Activated gamma-delta T cell treated with anti-CD3 and anti-CD28 coated beads, Interleukin-2, amount 50 U/mL, for 16 hours (primary cell): ENCODE data around the gene LAT.
"Not testable (repeated sequence)": the region's sequence is repeated elsewhere in the genome, so short reads cannot be mapped to it uniquely, and the experiment has no call there.

Experiments
- DNase-seq: peaks from one replicate; pipeline ENCODE4 v3.0.0-alpha.2; 2020; ENCODE audit warnings: low read depth

LAT gene

GRCh38 chr16:28984619-28985135, at the start of gene LAT:
LAT (plus strand) TSS chr16:28985052; CDS start chr16:28985418, 366 bp downstream.
- DNase-seq, result peak; percentile 70

GRCh38 chr16:28935346-28935745, 49.5 kb upstream of the LAT start:
- no peak for DNase-seq

- DNase-seq, result peak; percentile 66
Observed at GRCh38 chr16:28935924-28936783, 48.7 kb upstream of the LAT start.

GRCh38 chr16:28936784-28937155, 48.1 kb upstream of the LAT start:
- DNase-seq, result no peak

GRCh38 chr16:28937222-28937876, 47.5 kb upstream of the LAT start:
- no peak for DNase-seq

GRCh38 chr16:28938721-28939120, 46.1 kb upstream of the LAT start:
- no peak for DNase-seq

- not testable (repeated sequence) for DNase-seq
Observed at GRCh38 chr16:28939825-28940224, 45.0 kb upstream of the LAT start.

- DNase-seq, result no peak
Observed at GRCh38 chr16:28943281-28943680, 41.6 kb upstream of the LAT start.

- DNase-seq, result no peak
Observed at GRCh38 chr16:28946681-28947080, 38.2 kb upstream of the LAT start.

- DNase-seq, result peak; percentile 99
Observed at GRCh38 chr16:28950648-28951409, 34.0 kb upstream of the LAT start, which contains the start of gene NFATC2IP. NFATC2IP (plus strand) TSS chr16:28950937; CDS start chr16:28951012, 75 bp downstream.

GRCh38 chr16:28951410-28951943, 33.4 kb upstream of the LAT start:
- DNase-seq, result peak; percentile 9

GRCh38 chr16:28958216-28958615, 26.6 kb upstream of the LAT start:
- no peak for DNase-seq

- no peak for DNase-seq
Observed at GRCh38 chr16:28958836-28959235, 26.0 kb upstream of the LAT start.

GRCh38 chr16:28964072-28964471, 20.8 kb upstream of the LAT start:
- DNase-seq, result no peak

GRCh38 chr16:28964496-28964895, 20.4 kb upstream of the LAT start:
- DNase-seq, result no peak

- DNase-seq, result no peak
Observed at GRCh38 chr16:28967156-28967555, 17.7 kb upstream of the LAT start.

- DNase-seq, result not testable (repeated sequence)
Observed at GRCh38 chr16:28969696-28970095, 15.2 kb upstream of the LAT start.

- no peak for DNase-seq
Observed at GRCh38 chr16:28974007-28974436, 10.8 kb upstream of the LAT start.

GRCh38 chr16:28974437-28975157, 10.3 kb upstream of the LAT start, which contains the start of gene SPNS1:
SPNS1 (plus strand) TSS chr16:28974778; CDS start chr16:28975152, 374 bp downstream.
- DNase-seq, result peak; percentile 87

GRCh38 chr16:28975158-28975599, 9.7 kb upstream of the LAT start:
- no peak for DNase-seq
